ENCODE measurements around the gene CCDC157. TPM values are rescaled to one million over a fixed set of nuclear protein-coding genes. Genes with fewer than 3 reads are reported as not detected.
"Not testable (repeated sequence)": the region's sequence is repeated elsewhere in the genome, so short reads cannot be mapped to it uniquely, and the experiment has no call there.

CCDC157 gene
- polyA plus RNA-seq, 1 of the 3 experiments (the other 2 are of a cell fraction), result 5.8 TPM

DNA sequence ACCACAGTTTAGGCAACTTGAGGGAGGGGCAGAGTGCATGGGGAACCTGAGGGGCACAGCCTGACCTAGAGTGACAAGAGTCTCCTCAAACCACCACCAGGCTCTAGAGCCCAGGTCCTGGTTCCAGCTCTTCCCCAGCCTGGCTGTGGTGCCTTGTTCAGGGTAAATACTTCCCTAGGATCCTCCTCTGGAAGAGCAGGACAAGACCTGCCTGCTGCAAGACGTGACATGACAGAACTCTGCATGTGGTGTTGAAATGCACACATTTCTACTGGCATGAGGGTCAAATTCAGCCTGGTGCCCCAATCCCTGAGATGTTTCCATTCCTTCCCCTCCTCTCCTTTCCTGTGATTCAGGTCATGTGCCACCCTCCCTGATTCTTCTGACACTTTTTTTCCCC, 43.4 kb downstream of the CCDC157 start (continued):
- TF ChIP-seq CHD2 (IDR thresholded peaks at IDR 0.05; ENCODE audit: low read length, partially characterized antibody) (no peak), TEAD4 (IDR thresholded peaks at IDR 0.05; ENCODE audit: borderline replicate concordance, insufficient read depth) (no peak), MEF2A (IDR thresholded peaks at IDR 0.05; ENCODE audit: borderline replicate concordance, low read depth) (no peak), EP300 (IDR thresholded peaks at IDR 0.05; ENCODE audit: borderline replicate concordance in 1 of 2, low read depth in 1 of 2, low read length in 1 of 2) (no peak), SMC3 (IDR thresholded peaks at IDR 0.05; ENCODE audit: low read depth, low read length) (no peak), MXI1 (IDR thresholded peaks at IDR 0.05; ENCODE audit: low read depth, low read length) (no peak), GABPA (IDR thresholded peaks at IDR 0.05; ENCODE audit: low read depth) (no peak)
- TF ChIP-seq, protein P1, sequence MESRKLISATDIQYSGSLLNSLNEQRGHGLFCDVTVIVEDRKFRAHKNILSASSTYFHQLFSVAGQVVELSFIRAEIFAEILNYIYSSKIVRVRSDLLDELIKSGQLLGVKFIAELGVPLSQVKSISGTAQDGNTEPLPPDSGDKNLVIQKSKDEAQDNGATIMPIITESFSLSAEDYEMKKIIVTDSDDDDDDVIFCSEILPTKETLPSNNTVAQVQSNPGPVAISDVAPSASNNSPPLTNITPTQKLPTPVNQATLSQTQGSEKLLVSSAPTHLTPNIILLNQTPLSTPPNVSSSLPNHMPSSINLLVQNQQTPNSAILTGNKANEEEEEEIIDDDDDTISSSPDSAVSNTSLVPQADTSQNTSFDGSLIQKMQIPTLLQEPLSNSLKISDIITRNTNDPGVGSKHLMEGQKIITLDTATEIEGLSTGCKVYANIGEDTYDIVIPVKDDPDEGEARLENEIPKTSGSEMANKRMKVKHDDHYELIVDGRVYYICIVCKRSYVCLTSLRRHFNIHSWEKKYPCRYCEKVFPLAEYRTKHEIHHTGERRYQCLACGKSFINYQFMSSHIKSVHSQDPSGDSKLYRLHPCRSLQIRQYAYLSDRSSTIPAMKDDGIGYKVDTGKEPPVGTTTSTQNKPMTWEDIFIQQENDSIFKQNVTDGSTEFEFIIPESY (IDR thresholded peaks at IDR 0.05; ENCODE audit: borderline replicate concordance, low read depth), result no peak

DNA sequence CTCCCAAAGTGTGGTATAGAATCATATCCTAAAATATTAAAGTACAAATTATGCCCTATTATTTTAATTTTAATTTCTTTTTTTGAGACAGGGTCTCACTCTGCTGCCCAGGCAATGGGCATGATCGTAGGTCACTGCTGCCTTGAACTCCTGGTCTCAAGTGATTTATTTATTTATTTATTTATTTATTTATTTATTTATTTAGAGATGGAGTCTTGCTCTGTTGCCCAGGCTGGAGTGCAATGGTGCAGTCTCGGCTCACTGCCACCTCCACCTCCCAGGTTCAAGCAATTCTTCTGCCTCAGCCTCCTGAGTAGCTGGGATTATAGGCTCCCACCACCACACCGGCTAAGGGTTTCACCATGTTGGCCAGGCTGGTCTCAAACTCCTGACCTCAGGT, 44.2 kb downstream of the CCDC157 start:
- CTCF ChIA-PET, result interaction anchor here (0.6 to 1.5 kb wide), 3 partner anchors 10 to 140 kb away, joined by 4 to 7 read pairs (median 4); no protein-coding TSS in a partner anchor
- not testable (repeated sequence) for H3K36me3 ChIP-seq (replicated peaks in 1 of 2; ENCODE audit: control insufficient read depth in 1 of 2, insufficient read depth in 2 of 2, low read length in 1 of 2); H3K9me3 ChIP-seq; H3K4me2 ChIP-seq; H3K27ac ChIP-seq (ENCODE audit: low read depth in 2 of 2, low read length in 1 of 2); H3K4me3 ChIP-seq (ENCODE audit: low read depth in 2 of 2, low read length in 1 of 2); H3K27me3 ChIP-seq (ENCODE audit: insufficient read depth); H4K20me1 ChIP-seq (ENCODE audit: insufficient read depth); H3F3A ChIP-seq (replicated peaks; ENCODE audit: insufficient read depth); H2AFZ ChIP-seq (ENCODE audit: low read depth); H3K9ac ChIP-seq; H3K9me2 ChIP-seq; DNase-seq
- POLR2A ChIA-PET, result interaction anchor here (0.9 kb wide), 1 partner anchor 13 kb away, joined by 3 read pairs; no protein-coding TSS in a partner anchor
- WGBS (ENCODE audit: low lambda C conversion rate), result 96% methylated on average over 3 of the region's 3 CpGs
- Histone ChIP-seq H3K4me1 (ENCODE audit: control insufficient read depth in 1 of 2, insufficient read depth in 2 of 2, low read depth in 1 of 2, low read length in 1 of 2) (peaks cover 0 to 14% of the 10 kb centered on the region in 2 experiments; a peak in 1 of 4 replicates), H3K79me2 (ENCODE audit: insufficient read depth) (peaks cover 39% of the 10 kb centered on the region)

DNA sequence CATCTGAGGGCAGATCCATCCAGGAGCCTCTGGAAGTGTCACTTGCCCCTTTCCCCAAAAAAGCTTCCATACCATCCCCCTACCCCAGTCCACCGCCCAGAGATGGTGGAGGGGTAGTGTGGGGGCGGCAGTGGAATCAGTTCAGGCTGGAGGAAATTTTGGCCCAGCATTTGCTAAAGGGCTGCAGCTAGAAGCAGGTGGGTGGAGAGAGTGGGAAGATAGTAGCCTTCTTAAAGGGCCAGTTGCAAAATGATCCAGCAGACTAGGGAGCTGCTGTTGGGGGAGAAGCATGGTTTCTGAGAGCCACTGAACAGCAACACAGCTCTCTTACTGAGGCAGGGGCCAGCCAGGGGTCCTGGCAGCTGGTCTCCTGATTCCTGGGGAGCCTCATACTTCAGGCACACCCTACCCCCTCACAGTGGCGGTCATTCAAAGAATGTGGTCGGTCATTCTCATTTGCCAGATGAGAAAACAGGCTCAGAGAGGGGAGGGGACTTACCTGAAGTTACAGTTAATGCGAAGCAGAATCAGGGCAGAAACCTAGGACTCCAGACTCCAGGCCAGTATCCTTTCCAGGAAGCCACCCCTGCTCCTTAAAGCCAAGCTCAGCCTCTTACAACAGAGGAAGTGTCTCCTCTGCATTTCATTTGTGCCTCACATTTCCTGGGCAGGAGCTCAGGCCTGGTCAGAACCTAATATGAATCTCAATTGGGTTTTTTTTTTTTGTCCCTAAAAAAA, 45.4 kb downstream of the CCDC157 start:
- Histone ChIP-seq H3K27me3 (ENCODE audit: insufficient read depth) (no peaks in the 10 kb centered on the region), H4K20me1 (ENCODE audit: insufficient read depth) (0 out of 2 replicates have a peak, but pooled peaks cover 6% of the 10 kb centered on the region), H2AFZ (ENCODE audit: low read depth) (no peak overlapping the region), H3K4me1 (ENCODE audit: control insufficient read depth in 1 of 2, insufficient read depth in 2 of 2, low read depth in 1 of 2, low read length in 1 of 2) (peaks cover 0 to 10% of the 10 kb centered on the region in 2 experiments; a peak in 1 of 4 replicates), H3K9me2 (no peaks in the 10 kb centered on the region), H3K4me3 (ENCODE audit: low read depth in 2 of 2, low read length in 1 of 2) (no peak overlapping the region), H3K9me3 (no peaks in the 10 kb centered on the region), H3K36me3 (replicated peaks in 1 of 2; ENCODE audit: control insufficient read depth in 1 of 2, insufficient read depth in 2 of 2, low read length in 1 of 2) (peaks cover 1 to 12% of the 10 kb centered on the region in 2 experiments), H3K79me2 (ENCODE audit: insufficient read depth) (peaks cover 31% of the 10 kb centered on the region), H3K9ac (no peak overlapping the region), H3F3A (replicated peaks; ENCODE audit: insufficient read depth) (no peaks in the 10 kb centered on the region), H3K4me2 (no peak overlapping the region), H3K27ac (ENCODE audit: low read depth in 2 of 2, low read length in 1 of 2) (no peak overlapping the region)
- ChIA-PET POLR2A (interaction anchor here (0.6 to 1.5 kb wide), 3 partner anchors 9 to 21 kb away, joined by 3 to 4 read pairs (median 4); no protein-coding TSS in a partner anchor), CTCF (interaction anchor here (0.7 to 1.5 kb wide), 4 partner anchors 11 to 83 kb away, joined by 3 to 7 read pairs (median 4); partner anchors contain the start of gene MTFP1)
- DNase-seq, result no peak
- 90% methylated on average over 4 of the region's 5 CpGs for WGBS (ENCODE audit: low lambda C conversion rate)
- TF ChIP-seq FOXM1 (IDR thresholded peaks at IDR 0.05; ENCODE audit: low read depth), result no peak
- no peak for TF ChIP-seq MEF2A (IDR thresholded peaks at IDR 0.05; ENCODE audit: borderline replicate concordance, low read depth)
- TF ChIP-seq YY1 (IDR thresholded peaks at IDR 0.05; ENCODE audit: low read depth), result no peak
- TF ChIP-seq, protein P2, sequence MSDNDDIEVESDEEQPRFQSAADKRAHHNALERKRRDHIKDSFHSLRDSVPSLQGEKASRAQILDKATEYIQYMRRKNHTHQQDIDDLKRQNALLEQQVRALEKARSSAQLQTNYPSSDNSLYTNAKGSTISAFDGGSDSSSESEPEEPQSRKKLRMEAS (IDR thresholded peaks at IDR 0.05; ENCODE audit: low read depth), result no peak
- TF ChIP-seq RCOR1 (IDR thresholded peaks at IDR 0.05; ENCODE audit: low read length), result no peak
- no peak for TF ChIP-seq GATA2 (CRISPR knock-in tag; IDR thresholded peaks at IDR 0.05)
- no peak for TF ChIP-seq RAD21 (IDR thresholded peaks at IDR 0.05; ENCODE audit: low read length)
- TF ChIP-seq, protein P3, sequence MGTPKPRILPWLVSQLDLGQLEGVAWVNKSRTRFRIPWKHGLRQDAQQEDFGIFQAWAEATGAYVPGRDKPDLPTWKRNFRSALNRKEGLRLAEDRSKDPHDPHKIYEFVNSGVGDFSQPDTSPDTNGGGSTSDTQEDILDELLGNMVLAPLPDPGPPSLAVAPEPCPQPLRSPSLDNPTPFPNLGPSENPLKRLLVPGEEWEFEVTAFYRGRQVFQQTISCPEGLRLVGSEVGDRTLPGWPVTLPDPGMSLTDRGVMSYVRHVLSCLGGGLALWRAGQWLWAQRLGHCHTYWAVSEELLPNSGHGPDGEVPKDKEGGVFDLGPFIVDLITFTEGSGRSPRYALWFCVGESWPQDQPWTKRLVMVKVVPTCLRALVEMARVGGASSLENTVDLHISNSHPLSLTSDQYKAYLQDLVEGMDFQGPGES (IDR thresholded peaks at IDR 0.05; ENCODE audit: low read depth, low read length), result no peak
- TF ChIP-seq, protein P4, sequence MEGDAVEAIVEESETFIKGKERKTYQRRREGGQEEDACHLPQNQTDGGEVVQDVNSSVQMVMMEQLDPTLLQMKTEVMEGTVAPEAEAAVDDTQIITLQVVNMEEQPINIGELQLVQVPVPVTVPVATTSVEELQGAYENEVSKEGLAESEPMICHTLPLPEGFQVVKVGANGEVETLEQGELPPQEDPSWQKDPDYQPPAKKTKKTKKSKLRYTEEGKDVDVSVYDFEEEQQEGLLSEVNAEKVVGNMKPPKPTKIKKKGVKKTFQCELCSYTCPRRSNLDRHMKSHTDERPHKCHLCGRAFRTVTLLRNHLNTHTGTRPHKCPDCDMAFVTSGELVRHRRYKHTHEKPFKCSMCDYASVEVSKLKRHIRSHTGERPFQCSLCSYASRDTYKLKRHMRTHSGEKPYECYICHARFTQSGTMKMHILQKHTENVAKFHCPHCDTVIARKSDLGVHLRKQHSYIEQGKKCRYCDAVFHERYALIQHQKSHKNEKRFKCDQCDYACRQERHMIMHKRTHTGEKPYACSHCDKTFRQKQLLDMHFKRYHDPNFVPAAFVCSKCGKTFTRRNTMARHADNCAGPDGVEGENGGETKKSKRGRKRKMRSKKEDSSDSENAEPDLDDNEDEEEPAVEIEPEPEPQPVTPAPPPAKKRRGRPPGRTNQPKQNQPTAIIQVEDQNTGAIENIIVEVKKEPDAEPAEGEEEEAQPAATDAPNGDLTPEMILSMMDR (IDR thresholded peaks at IDR 0.05), result no peak
- TF ChIP-seq ELF1 (IDR thresholded peaks at IDR 0.05), result no peak
- TF ChIP-seq NFIC (IDR thresholded peaks at IDR 0.05; ENCODE audit: borderline replicate concordance), result no peak
- TF ChIP-seq RXRA (IDR thresholded peaks at IDR 0.05; ENCODE audit: borderline replicate concordance, low read depth), result no peak
- TF ChIP-seq SIN3A (IDR thresholded peaks at IDR 0.05; ENCODE audit: borderline replicate concordance, low read depth, low read length), result no peak
